ENCODE results near the gene CXCL13.
"Not testable (repeated sequence)": the region's sequence is repeated elsewhere in the genome, so short reads cannot be mapped to it uniquely, and the experiment has no call there.

CXCL13 gene

DNA sequence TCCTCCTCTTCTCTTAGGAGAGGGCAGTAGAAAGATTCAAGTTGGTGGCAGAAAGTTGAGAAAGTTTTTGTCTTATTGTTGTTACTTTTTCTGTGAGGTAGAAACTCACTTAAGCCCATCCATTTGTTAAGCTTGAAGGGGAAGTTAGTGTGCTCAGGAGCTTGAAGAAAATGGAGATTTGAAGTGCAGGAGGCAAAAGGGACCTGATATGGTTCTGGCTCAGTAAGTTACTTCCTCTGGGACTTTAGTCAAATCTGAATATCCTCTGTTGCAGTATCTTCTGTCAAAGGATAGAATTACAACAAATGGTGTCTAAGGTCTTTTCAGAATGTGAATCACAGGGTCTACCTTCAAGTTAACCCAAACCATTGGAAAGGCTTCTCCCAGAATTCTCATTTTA, 46.2 kb downstream of the CXCL13 start:
- no peak overlapping the region for H3K9ac ChIP-seq
- no peak overlapping the region for H3K27ac ChIP-seq
- H3K4me3 ChIP-seq (ENCODE audit: low read depth, low read length): no peak overlapping the region
- no peaks in the 10 kb centered on the region for H3K27me3 ChIP-seq (ENCODE audit: control insufficient read depth, insufficient read depth, low read length)
- TF ChIP-seq, protein P1, sequence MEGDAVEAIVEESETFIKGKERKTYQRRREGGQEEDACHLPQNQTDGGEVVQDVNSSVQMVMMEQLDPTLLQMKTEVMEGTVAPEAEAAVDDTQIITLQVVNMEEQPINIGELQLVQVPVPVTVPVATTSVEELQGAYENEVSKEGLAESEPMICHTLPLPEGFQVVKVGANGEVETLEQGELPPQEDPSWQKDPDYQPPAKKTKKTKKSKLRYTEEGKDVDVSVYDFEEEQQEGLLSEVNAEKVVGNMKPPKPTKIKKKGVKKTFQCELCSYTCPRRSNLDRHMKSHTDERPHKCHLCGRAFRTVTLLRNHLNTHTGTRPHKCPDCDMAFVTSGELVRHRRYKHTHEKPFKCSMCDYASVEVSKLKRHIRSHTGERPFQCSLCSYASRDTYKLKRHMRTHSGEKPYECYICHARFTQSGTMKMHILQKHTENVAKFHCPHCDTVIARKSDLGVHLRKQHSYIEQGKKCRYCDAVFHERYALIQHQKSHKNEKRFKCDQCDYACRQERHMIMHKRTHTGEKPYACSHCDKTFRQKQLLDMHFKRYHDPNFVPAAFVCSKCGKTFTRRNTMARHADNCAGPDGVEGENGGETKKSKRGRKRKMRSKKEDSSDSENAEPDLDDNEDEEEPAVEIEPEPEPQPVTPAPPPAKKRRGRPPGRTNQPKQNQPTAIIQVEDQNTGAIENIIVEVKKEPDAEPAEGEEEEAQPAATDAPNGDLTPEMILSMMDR (IDR thresholded peaks at IDR 0.05): no peak
- H3K79me2 ChIP-seq: no peaks in the 10 kb centered on the region
- H3K4me1 ChIP-seq: no peaks in the 10 kb centered on the region
- H3K9me3 ChIP-seq (ENCODE audit: control insufficient read depth, low read length): no peaks in the 10 kb centered on the region
- no peak overlapping the region for H3K4me2 ChIP-seq (ENCODE audit: low read length)
- H2AFZ ChIP-seq: no peak overlapping the region
- H3K36me3 ChIP-seq (ENCODE audit: control insufficient read depth, insufficient read depth, low read length): no peaks in the 10 kb centered on the region

GRCh38 chr4:77652237-77652897, 46.7 kb downstream of the CXCL13 start:
- H3K9ac ChIP-seq: no peak overlapping the region
- H3K27me3 ChIP-seq (ENCODE audit: control insufficient read depth, insufficient read depth, low read length): no peaks in the 10 kb centered on the region
- H3K4me3 ChIP-seq (ENCODE audit: low read depth, low read length): no peak overlapping the region
- TF ChIP-seq, protein P1 (IDR thresholded peaks at IDR 0.05): no peak
- no peak overlapping the region for H3K4me2 ChIP-seq (ENCODE audit: low read length)
- H3K79me2 ChIP-seq: no peaks in the 10 kb centered on the region
- H3K27ac ChIP-seq: no peak overlapping the region
- no peaks in the 10 kb centered on the region for H3K9me3 ChIP-seq (ENCODE audit: control insufficient read depth, low read length)
- H3K36me3 ChIP-seq (ENCODE audit: control insufficient read depth, insufficient read depth, low read length): no peaks in the 10 kb centered on the region
- no peaks in the 10 kb centered on the region for H3K4me1 ChIP-seq
- H2AFZ ChIP-seq: no peak overlapping the region

- no peak overlapping the region for H3K27ac ChIP-seq
- H3K9me3 ChIP-seq (ENCODE audit: control insufficient read depth, low read length): no peaks in the 10 kb centered on the region
- no peaks in the 10 kb centered on the region for H3K36me3 ChIP-seq (ENCODE audit: control insufficient read depth, insufficient read depth, low read length)
- no peaks in the 10 kb centered on the region for H3K79me2 ChIP-seq
- no peak overlapping the region for H3K4me2 ChIP-seq (ENCODE audit: low read length)
- H3K27me3 ChIP-seq (ENCODE audit: control insufficient read depth, insufficient read depth, low read length): no peaks in the 10 kb centered on the region
- no peak overlapping the region for H2AFZ ChIP-seq
- H3K9ac ChIP-seq: no peak overlapping the region
- no peak overlapping the region for H3K4me3 ChIP-seq (ENCODE audit: low read depth, low read length)
- TF ChIP-seq, protein P1 (IDR thresholded peaks at IDR 0.05): no peak
- H3K4me1 ChIP-seq: no peaks in the 10 kb centered on the region
Measured at GRCh38 chr4:77653162-77653758, 47.6 kb downstream of the CXCL13 start.

DNA sequence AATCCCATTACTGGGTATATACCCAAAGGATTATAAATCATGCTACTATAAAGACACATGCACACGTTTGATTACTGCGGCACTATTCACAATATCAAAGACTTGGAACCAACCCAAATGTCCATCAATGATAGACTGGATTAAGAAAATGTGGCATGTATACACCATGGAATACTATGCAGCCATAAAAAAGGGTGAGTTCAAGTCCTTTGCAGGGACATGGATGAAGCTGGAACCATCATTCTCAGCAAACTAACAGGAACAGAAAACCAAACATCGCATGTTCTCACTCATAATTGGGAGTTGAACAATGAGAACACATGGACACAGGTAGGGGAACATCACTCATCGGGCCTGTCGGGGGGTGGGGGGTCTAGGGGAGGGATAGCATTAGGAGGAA, 54.7 kb downstream of the CXCL13 start:
- not testable (repeated sequence) for H3K9me3 ChIP-seq (ENCODE audit: control insufficient read depth, low read length); H3K27ac ChIP-seq; H2AFZ ChIP-seq; H3K36me3 ChIP-seq (ENCODE audit: control insufficient read depth, insufficient read depth, low read length); H3K9ac ChIP-seq; H3K4me1 ChIP-seq; H3K4me3 ChIP-seq (ENCODE audit: low read depth, low read length); H3K79me2 ChIP-seq; H3K27me3 ChIP-seq (ENCODE audit: control insufficient read depth, insufficient read depth, low read length); H3K4me2 ChIP-seq (ENCODE audit: low read length)

Data from parathyroid adenoma (tissue), 2 donors.